ENCODE measurements around the gene PGLYRP2. TPM values are rescaled to one million over a fixed set of nuclear protein-coding genes. Genes with fewer than 3 reads are reported as not detected.

The PGLYRP2 gene
- total RNA-seq, 2 donors from 2014 or later = 9.2 to 31.9 TPM

GRCh38 chr19:15442142-15442920 is 37.0 kb downstream of the PGLYRP2 start:
- WGBS = 87% methylated on average over 8 of the region's 13 CpGs
- no peak overlapping the region for H3K27ac ChIP-seq
- intact Hi-C loops (cut with DNase I) = no loop called here
- H3K4me3 ChIP-seq = no peak overlapping the region
- no peaks in the 10 kb centered on the region for H3K36me3 ChIP-seq
- H3K4me1 ChIP-seq (replicated peaks) = no peaks in the 10 kb centered on the region
- no peaks in the 10 kb centered on the region for H3K27me3 ChIP-seq (replicated peaks; ENCODE audit: insufficient read depth)
- DNase-seq (ENCODE audit: low spot score) = no peak
- no peaks in the 10 kb centered on the region for H3K9me3 ChIP-seq
- TF ChIP-seq, protein P1, sequence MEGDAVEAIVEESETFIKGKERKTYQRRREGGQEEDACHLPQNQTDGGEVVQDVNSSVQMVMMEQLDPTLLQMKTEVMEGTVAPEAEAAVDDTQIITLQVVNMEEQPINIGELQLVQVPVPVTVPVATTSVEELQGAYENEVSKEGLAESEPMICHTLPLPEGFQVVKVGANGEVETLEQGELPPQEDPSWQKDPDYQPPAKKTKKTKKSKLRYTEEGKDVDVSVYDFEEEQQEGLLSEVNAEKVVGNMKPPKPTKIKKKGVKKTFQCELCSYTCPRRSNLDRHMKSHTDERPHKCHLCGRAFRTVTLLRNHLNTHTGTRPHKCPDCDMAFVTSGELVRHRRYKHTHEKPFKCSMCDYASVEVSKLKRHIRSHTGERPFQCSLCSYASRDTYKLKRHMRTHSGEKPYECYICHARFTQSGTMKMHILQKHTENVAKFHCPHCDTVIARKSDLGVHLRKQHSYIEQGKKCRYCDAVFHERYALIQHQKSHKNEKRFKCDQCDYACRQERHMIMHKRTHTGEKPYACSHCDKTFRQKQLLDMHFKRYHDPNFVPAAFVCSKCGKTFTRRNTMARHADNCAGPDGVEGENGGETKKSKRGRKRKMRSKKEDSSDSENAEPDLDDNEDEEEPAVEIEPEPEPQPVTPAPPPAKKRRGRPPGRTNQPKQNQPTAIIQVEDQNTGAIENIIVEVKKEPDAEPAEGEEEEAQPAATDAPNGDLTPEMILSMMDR (IDR thresholded peaks at IDR 0.05) = no peak
- TF ChIP-seq POLR2AphosphoS5 (IDR thresholded peaks at IDR 0.05) (no peak), POLR2A (IDR thresholded peaks at IDR 0.05) (no peak)

DNA sequence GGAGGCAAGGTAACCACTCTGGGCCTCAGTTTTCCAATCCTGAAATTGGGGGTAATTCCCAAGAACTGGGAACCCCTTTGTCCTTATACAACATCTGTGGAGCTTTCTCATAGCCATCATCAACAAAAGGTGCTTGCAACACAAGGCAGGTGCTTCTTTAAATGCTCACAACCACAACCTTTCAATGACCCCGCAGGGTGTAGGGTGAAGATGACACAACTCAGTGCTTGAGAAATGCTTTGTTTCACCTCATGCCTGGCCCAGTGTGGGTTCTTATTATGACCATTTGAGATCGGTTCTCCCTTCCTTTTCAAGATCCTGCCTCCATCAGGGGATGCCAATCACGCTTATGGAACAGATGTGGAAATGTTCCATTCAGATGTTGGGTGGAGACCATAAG is 38.0 kb downstream of the PGLYRP2 start:
- Histone ChIP-seq H3K9me3 (no peaks in the 10 kb centered on the region), H3K4me1 (replicated peaks) (no peaks in the 10 kb centered on the region), H3K27ac (no peak overlapping the region), H3K36me3 (no peaks in the 10 kb centered on the region), H3K27me3 (replicated peaks; ENCODE audit: insufficient read depth) (no peaks in the 10 kb centered on the region), H3K4me3 (no peak overlapping the region)
- DNase-seq (ENCODE audit: low spot score) = no peak
- TF ChIP-seq POLR2A (IDR thresholded peaks at IDR 0.05) (no peak), POLR2AphosphoS5 (IDR thresholded peaks at IDR 0.05) (no peak)
- TF ChIP-seq, protein P1 (IDR thresholded peaks at IDR 0.05) = no peak
- intact Hi-C loops (cut with DNase I) = no loop called here
- WGBS = 87% methylated on average over 3 of the region's 3 CpGs

DNA sequence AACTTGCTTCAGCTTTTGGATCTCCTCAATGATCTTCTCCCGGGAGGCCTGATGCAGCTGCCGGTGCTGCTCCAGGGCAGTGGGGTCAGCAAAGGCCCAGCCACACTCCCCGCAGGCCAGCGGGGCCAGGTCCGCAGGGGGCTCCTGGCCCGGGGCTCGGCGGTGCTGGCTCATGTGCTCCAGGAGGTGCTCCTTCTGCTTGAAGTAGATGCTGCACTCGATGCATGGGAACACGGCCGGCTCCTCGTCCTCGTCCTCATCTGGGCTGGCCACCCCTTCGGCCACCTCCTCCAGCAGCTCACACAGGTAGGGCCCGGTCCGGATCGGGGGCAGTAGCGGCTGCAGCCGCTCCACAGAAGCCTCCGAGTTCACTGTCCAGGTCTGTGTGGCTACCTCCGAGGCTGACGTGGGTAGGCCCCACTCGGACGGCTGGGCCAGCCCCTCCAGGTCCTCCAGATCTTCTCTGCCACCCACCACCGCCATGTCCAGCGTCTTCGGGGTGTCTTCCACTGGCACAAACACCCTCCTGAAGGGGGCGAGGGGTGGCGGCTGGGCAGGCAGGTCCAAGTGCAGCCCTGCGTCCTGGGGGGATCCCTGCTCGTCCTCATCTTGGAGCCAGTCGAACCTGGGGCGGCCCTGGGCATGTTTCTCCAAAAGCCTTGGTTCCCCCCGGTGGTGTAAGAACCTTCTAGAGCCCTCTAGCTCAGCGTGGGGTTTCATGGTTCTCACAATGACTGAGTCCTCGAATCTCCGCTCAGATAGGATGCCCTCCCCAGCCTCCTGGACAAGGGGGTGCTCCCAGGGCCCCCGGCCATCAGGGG is 39.3 kb downstream of the PGLYRP2 start:
- H3K36me3 ChIP-seq = no peaks in the 10 kb centered on the region
- TF ChIP-seq, protein P1 (IDR thresholded peaks at IDR 0.05) = no peak
- no peak for TF ChIP-seq POLR2A (IDR thresholded peaks at IDR 0.05)
- no peak for TF ChIP-seq POLR2AphosphoS5 (IDR thresholded peaks at IDR 0.05)
- no peak for DNase-seq (ENCODE audit: low spot score)
- intact Hi-C loops (cut with DNase I) = loop anchor here (5.0 kb wide), 1 partner anchor 178 kb away; no protein-coding TSS in a partner anchor
- no peaks in the 10 kb centered on the region for H3K4me1 ChIP-seq (replicated peaks)
- H3K4me3 ChIP-seq = no peak overlapping the region
- WGBS = 95% methylated on average over 38 of the region's 38 CpGs
- no peak overlapping the region for H3K27ac ChIP-seq
- no peaks in the 10 kb centered on the region for H3K27me3 ChIP-seq (replicated peaks; ENCODE audit: insufficient read depth)
- no peaks in the 10 kb centered on the region for H3K9me3 ChIP-seq

DNA sequence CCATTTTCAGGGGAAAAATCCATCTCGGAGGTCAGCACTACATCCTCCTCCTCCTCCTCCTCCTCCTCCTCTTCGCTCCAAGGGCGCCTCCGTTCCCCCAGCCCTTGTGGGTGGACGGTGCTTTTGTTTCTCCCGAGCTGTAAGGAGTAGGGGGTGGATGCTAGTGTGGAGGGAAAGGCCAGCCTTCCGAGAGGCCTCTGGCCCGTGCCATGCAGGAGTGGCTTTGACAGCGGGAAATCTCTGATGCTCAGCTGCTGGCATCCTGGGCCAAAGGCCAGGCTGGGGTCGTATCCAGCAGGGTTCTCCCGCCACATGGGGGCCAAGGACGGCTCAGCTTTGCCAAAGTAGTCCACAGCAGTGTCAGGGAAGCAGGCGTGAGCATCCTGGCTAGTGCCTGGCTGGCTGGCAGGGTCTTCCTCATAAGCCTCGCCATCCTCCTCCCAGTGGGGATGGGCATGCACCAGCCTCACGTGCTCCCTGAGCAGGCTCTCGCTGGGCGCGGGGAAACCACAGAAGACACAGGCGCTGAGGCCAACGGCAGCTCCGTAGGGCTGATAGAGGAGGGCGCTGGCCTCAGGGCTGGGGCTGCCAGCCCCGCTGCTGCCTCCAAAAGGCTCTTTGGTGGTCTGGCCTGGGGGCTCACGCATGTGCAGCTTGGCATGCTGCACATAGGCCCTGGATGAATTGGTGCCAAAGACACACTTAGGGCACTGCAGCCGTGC is 40.1 kb downstream of the PGLYRP2 start:
- intact Hi-C loops (cut with DNase I) = loop anchor here (5.0 kb wide), 1 partner anchor 177 kb away; no protein-coding TSS in a partner anchor
- no peaks in the 10 kb centered on the region for H3K9me3 ChIP-seq
- 87% methylated on average over 25 of the region's 25 CpGs for WGBS
- DNase-seq (ENCODE audit: low spot score) = no peak
- H3K4me3 ChIP-seq = no peak overlapping the region
- TF ChIP-seq POLR2A (IDR thresholded peaks at IDR 0.05) (no peak), POLR2AphosphoS5 (IDR thresholded peaks at IDR 0.05) (no peak)
- TF ChIP-seq, protein P1 (IDR thresholded peaks at IDR 0.05) = no peak
- no peaks in the 10 kb centered on the region for H3K36me3 ChIP-seq
- no peak overlapping the region for H3K27ac ChIP-seq
- no peaks in the 10 kb centered on the region for H3K4me1 ChIP-seq (replicated peaks)
- H3K27me3 ChIP-seq (replicated peaks; ENCODE audit: insufficient read depth) = no peaks in the 10 kb centered on the region

All from prostate gland (tissue), 2 donors.